Measurements from ENCODE around the gene TMEM130. TPM values are rescaled to one million over a fixed set of nuclear protein-coding genes. Genes with fewer than 3 reads are reported as not detected.

TMEM130 gene
- total and polyA plus RNA-seq, 9 of the 15 experiments (the other 6 are each of a cell fraction or from before 2014, with no cell fraction given): 0.07 TPM; not detected in 8

DNA sequence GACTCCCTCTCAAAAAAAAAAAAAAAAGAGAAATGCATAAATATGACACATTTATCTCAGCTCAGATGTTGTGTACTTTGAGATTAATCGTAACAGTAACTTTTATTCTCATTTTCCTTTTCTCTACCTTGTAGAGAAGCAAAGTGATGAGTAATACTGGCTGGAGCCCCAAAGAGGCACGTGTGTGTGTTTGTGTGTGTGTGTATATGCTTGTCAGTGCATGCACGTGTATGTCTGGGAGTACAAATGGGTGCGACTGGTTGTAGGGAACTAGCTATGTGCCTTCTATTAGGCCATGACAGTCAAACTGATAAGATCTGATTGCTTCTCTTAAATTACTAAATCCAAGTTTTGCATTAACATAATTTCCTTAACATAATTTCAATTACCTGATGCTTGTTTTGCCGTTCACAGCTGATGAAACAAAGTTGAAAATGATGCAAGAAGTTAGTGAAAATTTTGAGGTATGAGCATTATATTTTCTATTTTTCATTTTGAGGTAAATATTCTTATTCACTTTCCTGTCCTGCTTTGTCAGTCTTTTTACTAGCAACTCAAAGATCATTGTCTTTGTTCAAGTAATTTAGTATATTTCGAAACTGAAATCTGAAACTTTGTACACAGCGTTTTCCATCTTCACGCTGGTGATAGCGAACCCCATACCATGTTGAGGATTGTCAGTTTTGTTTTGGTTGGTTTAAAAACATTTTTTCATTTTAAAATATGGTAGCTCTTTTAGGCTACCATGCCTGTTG is 11.9 kb upstream of the TMEM130 start:
- intact Hi-C loops (cut with micrococcal nuclease) (no loop called here), in situ Hi-C loops (cut with MboI) (no loop called here)
- FAIRE-seq (no peak), ATAC-seq (no peak), DNase-seq (ENCODE audit: extremely low read depth in 1 of 4, low spot score in 3 of 4) (no peak)
- Histone ChIP-seq H4K20me1 (replicated peaks; ENCODE audit: control insufficient read depth, insufficient read depth, low read length) (peaks cover 10% of the 10 kb centered on the region; the same call in 1 of the 2 replicates), H3K4me2 (ENCODE audit: insufficient read depth, low read length) (no peak overlapping the region), H3K27me3 (ENCODE audit: control insufficient read depth in 2 of 2, insufficient read depth in 2 of 2, low read length in 2 of 2) (no peaks in the 10 kb centered on the region), H3K27ac (ENCODE audit: extremely low read depth, low read depth, low read length) (no peak overlapping the region), H3K9me1 (ENCODE audit: control insufficient read depth, insufficient read depth, low read length) (peaks cover 7% of the 10 kb centered on the region), H2AFZ (ENCODE audit: low read depth, low read length) (no peak overlapping the region), H3K4me1 (replicated peaks in 1 of 2; ENCODE audit: control insufficient read depth in 2 of 2, insufficient read depth in 2 of 2, low read length in 2 of 2) (peaks cover 3 to 32% of the 10 kb centered on the region in 2 experiments; a peak in 4 of 5 replicates), H3K9me3 (replicated peaks; ENCODE audit: control insufficient read depth, insufficient read depth, low read depth, low read length) (no peaks in the 10 kb centered on the region), H3K36me3 (ENCODE audit: control insufficient read depth, insufficient read depth, low read length) (peaks cover 61% of the 10 kb centered on the region), H3K9ac (ENCODE audit: insufficient read depth in 1 of 2, low read depth in 2 of 2, low read length in 2 of 2) (no peak overlapping the region), H3K79me2 (ENCODE audit: control insufficient read depth, insufficient read depth, low read length) (peaks cover 35% of the 10 kb centered on the region), H3K4me3 (no peak overlapping the region)
- BruUV-seq (replicated peaks): no TSS peak
- ChIA-PET POLR2A (interaction anchor here (1.5 kb wide), 1 partner anchor 10 kb away, joined by 6 read pairs; no protein-coding TSS in a partner anchor), CTCF (ENCODE audit: low intra/inter-chr PET ratio) (interaction anchor here (0.6 kb wide), 1 partner anchor 9 kb away, joined by 4 read pairs; no protein-coding TSS in a partner anchor)
- 89% methylated on average over 9 of the region's 9 CpGs for WGBS (ENCODE audit: insufficient coverage, low coverage, missing lambda C conversion rate)
- TF ChIP-seq C11orf30 (IDR thresholded peaks at IDR 0.05; ENCODE audit: low read depth) (no peak), ATF3 (IDR thresholded peaks at IDR 0.05) (peak; percentile 36), ATF3 (CRISPR knock-in tag; conservative IDR thresholded peaks at IDR 0.05) (no peak), ZNF121 (CRISPR knock-in tag; conservative IDR thresholded peaks at IDR 0.05) (no peak), ZNF217 (CRISPR knock-in tag; IDR thresholded peaks at IDR 0.05) (no peak), MECOM (CRISPR knock-in tag; IDR thresholded peaks at IDR 0.05) (no peak), CEBPG (CRISPR knock-in tag; IDR thresholded peaks at IDR 0.05) (no peak), CEBPG (tag; conservative IDR thresholded peaks at IDR 0.05 in 1 of 2, IDR thresholded peaks at IDR 0.05 in 1 of 2) (peak; percentile 56 to 62; a peak in 3 of 4 replicates), HDAC2 (IDR thresholded peaks at IDR 0.05) (no peak), RAD21 (CRISPR knock-in tag; conservative IDR thresholded peaks at IDR 0.05 in 1 of 2, IDR thresholded peaks at IDR 0.05 in 1 of 2) (no peak), ATF1 (CRISPR knock-in tag; IDR thresholded peaks at IDR 0.05) (no peak), ATF1 (tag; IDR thresholded peaks at IDR 0.05) (no peak), NCOA6 (IDR thresholded peaks at IDR 0.05) (no peak), BRF1 (IDR thresholded peaks at IDR 0.05; ENCODE audit: borderline replicate concordance, extremely low read depth, insufficient read length) (no peak), ZNF644 (tag; IDR thresholded peaks at IDR 0.05; ENCODE audit: low read depth) (no peak)
- TF ChIP-seq, protein P1, sequence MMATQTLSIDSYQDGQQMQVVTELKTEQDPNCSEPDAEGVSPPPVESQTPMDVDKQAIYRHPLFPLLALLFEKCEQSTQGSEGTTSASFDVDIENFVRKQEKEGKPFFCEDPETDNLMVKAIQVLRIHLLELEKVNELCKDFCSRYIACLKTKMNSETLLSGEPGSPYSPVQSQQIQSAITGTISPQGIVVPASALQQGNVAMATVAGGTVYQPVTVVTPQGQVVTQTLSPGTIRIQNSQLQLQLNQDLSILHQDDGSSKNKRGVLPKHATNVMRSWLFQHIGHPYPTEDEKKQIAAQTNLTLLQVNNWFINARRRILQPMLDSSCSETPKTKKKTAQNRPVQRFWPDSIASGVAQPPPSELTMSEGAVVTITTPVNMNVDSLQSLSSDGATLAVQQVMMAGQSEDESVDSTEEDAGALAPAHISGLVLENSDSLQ (IDR thresholded peaks at IDR 0.05): no peak
- TF ChIP-seq, protein P2, sequence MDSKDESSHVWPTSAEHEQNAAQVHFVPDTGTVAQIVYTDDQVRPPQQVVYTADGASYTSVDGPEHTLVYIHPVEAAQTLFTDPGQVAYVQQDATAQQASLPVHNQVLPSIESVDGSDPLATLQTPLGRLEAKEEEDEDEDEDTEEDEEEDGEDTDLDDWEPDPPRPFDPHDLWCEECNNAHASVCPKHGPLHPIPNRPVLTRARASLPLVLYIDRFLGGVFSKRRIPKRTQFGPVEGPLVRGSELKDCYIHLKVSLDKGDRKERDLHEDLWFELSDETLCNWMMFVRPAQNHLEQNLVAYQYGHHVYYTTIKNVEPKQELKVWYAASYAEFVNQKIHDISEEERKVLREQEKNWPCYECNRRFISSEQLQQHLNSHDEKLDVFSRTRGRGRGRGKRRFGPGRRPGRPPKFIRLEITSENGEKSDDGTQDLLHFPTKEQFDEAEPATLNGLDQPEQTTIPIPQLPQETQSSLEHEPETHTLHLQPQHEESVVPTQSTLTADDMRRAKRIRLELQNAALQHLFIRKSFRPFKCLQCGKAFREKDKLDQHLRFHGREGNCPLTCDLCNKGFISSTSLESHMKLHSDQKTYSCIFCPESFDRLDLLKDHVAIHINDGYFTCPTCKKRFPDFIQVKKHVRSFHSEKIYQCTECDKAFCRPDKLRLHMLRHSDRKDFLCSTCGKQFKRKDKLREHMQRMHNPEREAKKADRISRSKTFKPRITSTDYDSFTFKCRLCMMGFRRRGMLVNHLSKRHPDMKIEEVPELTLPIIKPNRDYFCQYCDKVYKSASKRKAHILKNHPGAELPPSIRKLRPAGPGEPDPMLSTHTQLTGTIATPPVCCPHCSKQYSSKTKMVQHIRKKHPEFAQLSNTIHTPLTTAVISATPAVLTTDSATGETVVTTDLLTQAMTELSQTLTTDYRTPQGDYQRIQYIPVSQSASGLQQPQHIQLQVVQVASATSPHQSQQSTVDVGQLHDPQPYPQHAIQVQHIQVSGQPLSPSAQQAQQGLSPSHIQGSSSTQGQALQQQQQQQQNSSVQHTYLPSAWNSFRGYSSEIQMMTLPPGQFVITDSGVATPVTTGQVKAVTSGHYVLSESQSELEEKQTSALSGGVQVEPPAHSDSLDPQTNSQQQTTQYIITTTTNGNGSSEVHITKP (IDR thresholded peaks at IDR 0.05; ENCODE audit: partially characterized antibody): no peak

Measured in K562 (cell line).